Measurements from ENCODE around the gene GIPC1. TPM values are rescaled to one million over a fixed set of nuclear protein-coding genes. Genes with fewer than 3 reads are reported as not detected.
A peak's percentile ranks its signal among the peaks of the same experiment; 100 is the strongest.
"Not testable (repeated sequence)": the region's sequence is repeated elsewhere in the genome, so short reads cannot be mapped to it uniquely, and the experiment has no call there.

The GIPC1 gene
- polyA plus RNA-seq, 3 donors = 4.0 to 6.2 (median 4.8) TPM

DNA sequence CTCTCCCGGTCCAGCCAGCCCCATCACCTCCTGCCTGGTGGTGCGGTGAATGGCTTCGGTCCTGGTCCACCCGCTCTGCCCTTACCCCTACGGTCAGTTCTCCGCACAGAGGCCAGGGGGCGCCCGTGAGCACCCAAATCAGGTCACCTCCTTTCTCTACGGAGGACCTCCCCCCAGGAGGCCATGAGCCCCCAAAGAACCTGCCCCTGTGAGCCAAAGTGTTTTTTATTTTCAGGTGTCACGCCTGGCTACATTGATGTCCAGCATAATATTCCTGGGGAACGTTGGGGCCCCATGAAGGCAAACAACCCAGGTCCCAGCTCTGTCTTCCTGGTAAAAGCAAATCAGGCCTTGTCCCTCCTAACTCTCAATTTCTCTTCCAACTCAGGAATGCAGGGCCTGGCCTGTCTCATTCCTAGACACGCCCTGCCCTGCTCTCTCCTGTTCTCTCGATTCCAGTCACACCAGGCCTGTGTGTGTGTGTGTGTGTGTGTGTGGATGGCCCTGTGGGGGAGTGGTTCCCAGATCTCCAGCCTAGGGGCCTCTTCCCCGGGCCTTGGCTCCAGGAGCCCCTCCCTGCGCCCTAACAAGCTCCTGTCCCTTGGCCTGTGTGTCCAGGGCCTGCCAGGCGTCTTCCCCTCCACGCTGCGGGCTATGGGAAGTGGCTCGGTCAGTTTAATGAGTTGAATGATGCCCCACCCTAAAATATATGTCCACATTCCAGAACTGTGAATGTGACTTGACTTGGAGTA lies 9.7 kb upstream of the GIPC1 start:
- Histone ChIP-seq H3K9ac (ENCODE audit: insufficient read depth, low read length, poor library complexity, severe bottlenecking) (no peak overlapping the region), H3K27me3 (ENCODE audit: control insufficient read depth in 2 of 2, insufficient read depth in 2 of 2, low read length in 2 of 2) (no peaks in the 10 kb centered on the region)
- H3K4me1 Mint-ChIP-seq = peaks cover 48% of the 10 kb centered on the region

DNA sequence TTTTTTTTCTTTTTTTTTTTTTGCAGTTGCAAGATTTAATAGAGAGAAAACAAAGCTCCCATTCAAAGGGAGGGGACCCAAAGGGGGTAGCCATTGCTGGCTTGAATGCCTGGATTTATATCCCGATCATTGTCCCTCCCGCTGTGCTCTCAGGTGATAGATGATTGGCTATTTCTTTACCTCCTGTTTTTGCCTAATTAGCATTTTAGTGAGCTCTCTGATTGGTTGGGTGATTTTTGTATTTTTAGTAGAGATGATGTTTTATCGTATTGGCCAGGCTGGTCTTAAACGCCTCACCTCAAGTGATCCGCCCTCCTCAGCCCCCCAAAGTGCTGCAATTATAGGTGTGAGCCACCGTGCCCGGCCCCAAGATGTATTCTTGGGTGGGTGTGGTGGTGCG lies 8.6 kb upstream of the GIPC1 start:
- Mint-ChIP-seq H3K4me1 (peaks cover 37% of the 10 kb centered on the region), H3K4me3 (peak overlapping the region in 1 of 2 donors; percentile 49)
- H3K27ac ChIP-seq (ENCODE audit: low read depth in 1 of 2, low read length in 2 of 2); H2AFZ ChIP-seq (ENCODE audit: insufficient read depth, low read depth, low read length, poor library complexity, severe bottlenecking); H3K4me3 ChIP-seq (replicated peaks in 1 of 3; ENCODE audit: low read depth in 2 of 3, low read length in 3 of 3); H3K27me3 ChIP-seq (ENCODE audit: control insufficient read depth in 2 of 2, insufficient read depth in 2 of 2, low read length in 2 of 2); H3K27me3 Mint-ChIP-seq (ENCODE audit: low read depth in 3 of 3); H3K4me2 ChIP-seq (replicated peaks; ENCODE audit: extremely low read depth, low read length, poor library complexity, severe bottlenecking); H3K9me3 Mint-ChIP-seq; H3K9me3 ChIP-seq (replicated peaks in 1 of 2; ENCODE audit: control insufficient read depth in 1 of 2, insufficient read depth in 1 of 2, low read length in 2 of 2); H3K36me3 ChIP-seq (replicated peaks in 1 of 2; ENCODE audit: control insufficient read depth in 1 of 2, insufficient read depth in 2 of 2, low read length in 2 of 2); H3K9ac ChIP-seq (ENCODE audit: insufficient read depth, low read length, poor library complexity, severe bottlenecking); H3K79me2 ChIP-seq (ENCODE audit: insufficient read depth, low read length); H3K27ac Mint-ChIP-seq; H3K36me3 Mint-ChIP-seq; H4K20me1 ChIP-seq (ENCODE audit: insufficient read depth, low read length); DNase-seq; intact Hi-C loops (cut with micrococcal nuclease): not testable (repeated sequence)
- peaks cover 27 to 38% of the 10 kb centered on the region in 2 donors for H3K4me1 ChIP-seq (ENCODE audit: control insufficient read depth in 1 of 2, insufficient read depth in 2 of 2, low read length in 2 of 2)
- WGBS (ENCODE audit: insufficient coverage) = no CpG with 5 or more reads among the region's 8 CpGs

More for the DNA sequence above, 9.7 kb upstream of the GIPC1 start:
- Mint-ChIP-seq H3K27me3 (ENCODE audit: low read depth in 3 of 3) (peaks cover 5 to 8% (median 5%) of the 10 kb centered on the region in 3 donors), H3K27ac (peak overlapping the region in 6 of 7 donors; percentile 8 to 74 (median 42)), H3K9me3 (no peaks in the 10 kb centered on the region), H3K36me3 (peaks cover 2 to 5% of the 10 kb centered on the region in 2 donors), H3K4me3 (no peak overlapping the region)
- H3K27ac ChIP-seq (ENCODE audit: low read depth in 1 of 2, low read length in 2 of 2) = no peak overlapping the region
- H3K79me2 ChIP-seq (ENCODE audit: insufficient read depth, low read length) = no peaks in the 10 kb centered on the region
- peaks cover 38 to 49% of the 10 kb centered on the region in 2 donors for H3K4me1 ChIP-seq (ENCODE audit: control insufficient read depth in 1 of 2, insufficient read depth in 2 of 2, low read length in 2 of 2)
- no peaks in the 10 kb centered on the region for H3K9me3 ChIP-seq (replicated peaks in 1 of 2; ENCODE audit: control insufficient read depth in 1 of 2, insufficient read depth in 1 of 2, low read length in 2 of 2)
- peak; percentile 47 to 63 (median 56) for DNase-seq
- H3K36me3 ChIP-seq (replicated peaks in 1 of 2; ENCODE audit: control insufficient read depth in 1 of 2, insufficient read depth in 2 of 2, low read length in 2 of 2) = no peaks in the 10 kb centered on the region
- H3K4me3 ChIP-seq (replicated peaks in 1 of 3; ENCODE audit: low read depth in 2 of 3, low read length in 3 of 3) = no peak overlapping the region
- H4K20me1 ChIP-seq (ENCODE audit: insufficient read depth, low read length) = no peaks in the 10 kb centered on the region
- no peak overlapping the region for H3K4me2 ChIP-seq (replicated peaks; ENCODE audit: extremely low read depth, low read length, poor library complexity, severe bottlenecking)
- TF ChIP-seq, protein P1, sequence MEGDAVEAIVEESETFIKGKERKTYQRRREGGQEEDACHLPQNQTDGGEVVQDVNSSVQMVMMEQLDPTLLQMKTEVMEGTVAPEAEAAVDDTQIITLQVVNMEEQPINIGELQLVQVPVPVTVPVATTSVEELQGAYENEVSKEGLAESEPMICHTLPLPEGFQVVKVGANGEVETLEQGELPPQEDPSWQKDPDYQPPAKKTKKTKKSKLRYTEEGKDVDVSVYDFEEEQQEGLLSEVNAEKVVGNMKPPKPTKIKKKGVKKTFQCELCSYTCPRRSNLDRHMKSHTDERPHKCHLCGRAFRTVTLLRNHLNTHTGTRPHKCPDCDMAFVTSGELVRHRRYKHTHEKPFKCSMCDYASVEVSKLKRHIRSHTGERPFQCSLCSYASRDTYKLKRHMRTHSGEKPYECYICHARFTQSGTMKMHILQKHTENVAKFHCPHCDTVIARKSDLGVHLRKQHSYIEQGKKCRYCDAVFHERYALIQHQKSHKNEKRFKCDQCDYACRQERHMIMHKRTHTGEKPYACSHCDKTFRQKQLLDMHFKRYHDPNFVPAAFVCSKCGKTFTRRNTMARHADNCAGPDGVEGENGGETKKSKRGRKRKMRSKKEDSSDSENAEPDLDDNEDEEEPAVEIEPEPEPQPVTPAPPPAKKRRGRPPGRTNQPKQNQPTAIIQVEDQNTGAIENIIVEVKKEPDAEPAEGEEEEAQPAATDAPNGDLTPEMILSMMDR (IDR thresholded peaks at IDR 0.05) = peak; percentile 95
- 28% methylated on average over 13 of the region's 19 CpGs for WGBS (ENCODE audit: insufficient coverage)
- intact Hi-C loops (cut with micrococcal nuclease) = no loop called here
- no peak overlapping the region for H2AFZ ChIP-seq (ENCODE audit: insufficient read depth, low read depth, low read length, poor library complexity, severe bottlenecking)

All from CD14-positive monocyte (primary cell).